RWPE2 (cell line): Measurements from ENCODE around the gene PCSK6.
A peak's percentile ranks its signal among the peaks of the same experiment; 100 is the strongest.

Experiments used
- ATAC-seq: fragments of 200-7000 bp; cut with Tn5 transposase; 3 replicates; pipeline ENCODE4 v1.9.1; 2021; ENCODE audit warnings: low read depth
- DNase-seq: peaks from one replicate; pipeline ENCODE4 v3.0.0-alpha.2; 2020; ENCODE audit warnings: low spot score
- H3K27ac ChIP-seq: fragments of 450-650 bp; 2 replicates; pipeline ENCODE4 v1.5.1; 2017; ENCODE audit warnings: mild to moderate bottlenecking; ENCODE audit not compliant: poor library complexity, severe bottlenecking
- H3K27me3 ChIP-seq: fragments of 250-450 bp; sonication (Bioruptor Pico); 2 replicates; pipeline ENCODE4 v1.5.1; 2021; ENCODE audit warnings: mild to moderate bottlenecking, moderate library complexity; ENCODE audit not compliant: insufficient read depth, poor library complexity, severe bottlenecking
- H3K36me3 ChIP-seq: fragments of 250-450 bp; sonication (Bioruptor Pico); 2 replicates; pipeline ENCODE4 v1.5.1; 2020; ENCODE audit warnings: low read depth, mild to moderate bottlenecking, moderate library complexity
- H3K4me1 ChIP-seq: fragments of 250-450 bp; sonication (Bioruptor Pico); 2 replicates; pipeline ENCODE4 v1.5.1; 2021; ENCODE audit warnings: mild to moderate bottlenecking, moderate library complexity; ENCODE audit not compliant: insufficient read depth, poor library complexity, severe bottlenecking
- H3K4me3 ChIP-seq: fragments of 250-450 bp; sonication (Bioruptor Pico); 2 replicates; pipeline ENCODE4 v1.5.1; 2021; ENCODE audit warnings: mild to moderate bottlenecking, moderate library complexity; ENCODE audit not compliant: severe bottlenecking
- H3K9me3 ChIP-seq: fragments of 250-450 bp; sonication (Bioruptor Pico); 2 replicates; pipeline ENCODE4 v1.5.1; 2021; ENCODE audit warnings: mild to moderate bottlenecking, moderate library complexity; ENCODE audit not compliant: severe bottlenecking
- TF ChIP-seq, protein P1 (sequence below): fragments of 450-650 bp; IDR thresholded peaks from one replicate; pipeline ENCODE4 v1.5.1; 2017; ENCODE audit warnings: mild to moderate bottlenecking, moderate library complexity; ENCODE audit not compliant: poor library complexity, severe bottlenecking

The PCSK6 gene

DNA sequence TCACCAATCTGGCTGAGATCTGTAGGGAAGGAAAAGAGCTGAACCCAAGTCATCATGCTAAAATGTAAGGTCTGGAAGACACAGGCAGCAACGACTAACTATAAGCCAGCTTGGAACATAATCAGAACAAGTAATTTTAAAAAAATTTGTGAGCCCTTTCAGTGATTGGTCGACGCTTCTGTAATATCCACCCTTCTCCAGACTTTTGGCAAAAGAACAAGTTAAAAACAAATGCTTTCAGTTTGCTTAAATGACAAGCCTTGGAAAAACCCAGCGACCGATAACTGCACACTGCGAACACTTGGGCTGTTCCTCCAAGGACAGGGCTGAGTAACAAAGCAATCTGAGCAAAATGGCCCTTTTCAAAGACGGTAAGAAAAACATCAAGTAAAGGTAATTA is 49.6 kb downstream of the PCSK6 start:
- peak; percentile 14 for DNase-seq
- peak overlapping the region; percentile 2 for H3K27ac ChIP-seq

DNA sequence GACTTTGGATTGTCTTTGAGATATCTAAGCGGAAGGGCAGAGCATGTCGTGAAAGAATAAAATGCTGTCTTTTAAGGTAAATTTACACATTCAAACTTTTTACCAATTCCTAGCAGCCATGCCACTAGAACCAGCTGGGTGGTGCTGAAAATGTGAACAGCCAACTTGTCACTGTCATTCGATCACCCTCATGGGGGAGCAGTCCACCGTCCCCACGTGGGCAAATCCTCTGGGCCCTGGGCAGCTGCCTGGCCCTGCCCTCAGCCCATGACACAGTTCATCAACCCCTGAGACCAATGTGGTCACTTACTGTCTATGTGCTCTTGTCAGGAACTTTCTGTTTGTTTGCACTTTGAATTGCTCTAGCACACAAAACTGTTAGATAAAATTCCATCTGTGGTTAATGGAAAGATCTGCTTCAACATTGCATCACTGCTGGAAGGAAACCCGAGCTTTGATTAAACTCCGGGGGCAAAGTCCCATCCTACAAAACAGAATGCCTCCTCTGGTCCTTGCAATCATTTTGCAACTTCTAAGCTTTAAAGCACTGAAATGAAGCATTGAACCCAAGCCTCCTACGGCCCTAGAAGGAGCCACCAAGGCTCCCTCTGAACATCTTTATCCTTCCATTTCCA is 50.1 kb downstream of the PCSK6 start:
- no peaks in the 10 kb centered on the region for H3K9me3 ChIP-seq
- TF ChIP-seq, protein P1, sequence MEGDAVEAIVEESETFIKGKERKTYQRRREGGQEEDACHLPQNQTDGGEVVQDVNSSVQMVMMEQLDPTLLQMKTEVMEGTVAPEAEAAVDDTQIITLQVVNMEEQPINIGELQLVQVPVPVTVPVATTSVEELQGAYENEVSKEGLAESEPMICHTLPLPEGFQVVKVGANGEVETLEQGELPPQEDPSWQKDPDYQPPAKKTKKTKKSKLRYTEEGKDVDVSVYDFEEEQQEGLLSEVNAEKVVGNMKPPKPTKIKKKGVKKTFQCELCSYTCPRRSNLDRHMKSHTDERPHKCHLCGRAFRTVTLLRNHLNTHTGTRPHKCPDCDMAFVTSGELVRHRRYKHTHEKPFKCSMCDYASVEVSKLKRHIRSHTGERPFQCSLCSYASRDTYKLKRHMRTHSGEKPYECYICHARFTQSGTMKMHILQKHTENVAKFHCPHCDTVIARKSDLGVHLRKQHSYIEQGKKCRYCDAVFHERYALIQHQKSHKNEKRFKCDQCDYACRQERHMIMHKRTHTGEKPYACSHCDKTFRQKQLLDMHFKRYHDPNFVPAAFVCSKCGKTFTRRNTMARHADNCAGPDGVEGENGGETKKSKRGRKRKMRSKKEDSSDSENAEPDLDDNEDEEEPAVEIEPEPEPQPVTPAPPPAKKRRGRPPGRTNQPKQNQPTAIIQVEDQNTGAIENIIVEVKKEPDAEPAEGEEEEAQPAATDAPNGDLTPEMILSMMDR = no peak
- DNase-seq = peak; percentile 19
- no peaks in the 10 kb centered on the region for H3K27me3 ChIP-seq
- peaks cover 5% of the 10 kb centered on the region for H3K4me1 ChIP-seq
- H3K36me3 ChIP-seq = no peaks in the 10 kb centered on the region
- peak overlapping the region; percentile 2 for H3K27ac ChIP-seq
- no peak overlapping the region for H3K4me3 ChIP-seq
- ATAC-seq = no peak

More for the DNA sequence above, 49.6 kb downstream of the PCSK6 start:
- TF ChIP-seq, protein P1 = no peak
- H3K4me3 ChIP-seq = no peak overlapping the region
- H3K27me3 ChIP-seq = no peaks in the 10 kb centered on the region
- peaks cover 5% of the 10 kb centered on the region for H3K4me1 ChIP-seq
- peak; percentile 7; the same call in 1 of the 3 replicates for ATAC-seq
- no peaks in the 10 kb centered on the region for H3K9me3 ChIP-seq
- H3K36me3 ChIP-seq = no peaks in the 10 kb centered on the region

DNA sequence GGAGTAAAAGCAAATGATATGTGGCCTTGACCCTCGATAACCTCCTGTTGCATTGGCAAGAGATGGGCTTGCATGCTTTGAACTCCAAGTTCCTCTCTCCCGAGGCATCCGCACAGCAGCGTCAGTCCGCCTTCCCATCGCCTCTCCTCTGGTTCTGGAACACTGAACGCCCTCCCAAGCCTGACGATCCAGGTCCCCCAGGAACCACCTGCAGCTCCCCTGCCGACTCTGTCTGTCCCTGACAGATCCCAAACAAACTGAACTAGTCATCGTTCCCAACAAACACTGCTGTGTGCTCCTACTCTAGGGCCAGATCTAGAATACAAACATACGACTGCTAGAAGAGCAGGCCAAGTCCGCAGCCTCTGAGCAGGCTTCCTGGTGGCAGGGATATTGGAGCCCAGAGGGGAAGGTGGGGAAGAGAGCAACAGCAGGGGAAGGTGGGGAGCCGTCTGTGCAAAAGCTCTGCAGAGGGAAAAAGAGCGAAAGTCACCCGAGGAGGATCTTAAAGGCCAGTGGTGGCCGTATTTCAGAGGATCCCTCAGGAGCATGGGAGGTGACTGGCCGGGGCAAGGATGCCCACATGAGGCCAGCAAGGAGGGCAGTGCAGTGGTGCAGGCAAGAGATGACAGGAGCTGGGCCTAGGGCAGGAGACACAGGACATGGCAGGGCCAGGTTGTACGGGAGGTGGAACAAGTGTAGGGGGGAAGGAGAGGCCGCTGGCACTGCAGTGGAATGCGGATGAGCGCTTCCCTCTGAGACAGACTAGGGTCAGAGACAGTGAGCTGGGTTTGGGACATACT is 50.8 kb downstream of the PCSK6 start:
- Histone ChIP-seq H3K36me3 (no peaks in the 10 kb centered on the region), H3K4me1 (peaks cover 9% of the 10 kb centered on the region), H3K27ac (no peak overlapping the region), H3K27me3 (no peaks in the 10 kb centered on the region), H3K9me3 (no peaks in the 10 kb centered on the region), H3K4me3 (no peak overlapping the region)
- ATAC-seq (no peak), DNase-seq (peak; percentile 70)
- TF ChIP-seq, protein P1 = no peak

DNA sequence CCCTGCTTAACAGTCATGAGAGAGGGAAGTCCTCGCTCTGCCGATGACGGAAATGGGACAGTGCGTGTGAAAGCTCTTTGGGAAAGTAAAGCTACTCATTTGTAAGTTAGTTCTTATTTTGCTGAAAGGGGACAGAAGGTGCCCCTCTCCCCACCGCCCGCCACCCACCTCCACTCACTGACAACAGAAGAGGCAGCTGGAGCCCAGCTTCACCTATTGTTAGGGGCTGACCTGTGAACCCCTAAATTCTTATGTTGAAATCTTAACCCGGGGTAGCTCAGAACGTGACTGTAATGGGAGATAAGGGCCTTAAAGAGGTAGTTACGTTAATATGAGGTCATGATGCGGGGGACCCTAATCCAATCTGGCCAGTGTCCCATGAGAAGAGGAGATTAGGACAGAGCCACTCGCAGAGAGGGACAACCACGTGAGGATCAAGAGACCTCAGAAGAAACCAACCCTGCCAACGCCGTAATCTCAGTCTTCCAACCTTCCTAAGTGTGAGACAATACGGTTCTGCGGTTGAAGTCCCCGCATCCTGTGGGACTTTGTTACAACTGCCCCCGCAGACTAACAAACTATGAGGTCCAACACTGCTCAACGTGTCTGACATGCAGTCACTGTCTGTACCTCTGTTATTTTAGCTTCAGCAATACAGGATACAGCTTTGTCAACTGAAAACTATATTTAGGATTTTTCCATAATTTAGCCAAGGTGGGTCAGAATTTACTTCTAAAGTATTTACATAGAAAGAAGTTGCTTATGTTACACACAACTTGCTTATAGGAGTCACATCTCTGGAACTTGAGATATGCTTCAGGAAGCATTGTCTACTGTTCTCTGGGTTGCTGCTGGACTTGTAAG is 51.7 kb downstream of the PCSK6 start:
- no peak for ATAC-seq
- Histone ChIP-seq H3K27ac (no peak overlapping the region), H3K27me3 (no peaks in the 10 kb centered on the region), H3K9me3 (no peaks in the 10 kb centered on the region), H3K36me3 (no peaks in the 10 kb centered on the region), H3K4me3 (no peak overlapping the region), H3K4me1 (peaks cover 9% of the 10 kb centered on the region)
- TF ChIP-seq, protein P1 = no peak
- DNase-seq = peak; percentile 36
